CD4-positive, CD25-positive, alpha-beta regulatory T cell (primary cell): ENCODE data around the gene SEMA4D. TPM values are rescaled to one million over a fixed set of nuclear protein-coding genes. Genes with fewer than 3 reads are reported as not detected.
A peak's percentile ranks its signal among the peaks of the same experiment; 100 is the strongest.

Experiments
- ATAC-seq, 2 donors: fragments of 150-1000 bp; cut with Tn5 transposase; one replicate each; pipeline ENCODE4 v1.10.0; 2021; ENCODE audit warnings: low read depth in 2 of 2, moderate number of reproducible peaks in 2 of 2, moderate library complexity in 1 of 2
- DNase-seq, 3 donors: peaks; one replicate each; pipeline versions ENCODE4 v3.0.0 to v3.0.0-alpha.2; 2012 to 2022; ENCODE audit warnings: mixed read lengths in 1 of 3
- H3K27ac ChIP-seq: one replicate; pipeline ENCODE4 v1.7.0; 2013; ENCODE audit warnings: mild to moderate bottlenecking, low read length; ENCODE audit not compliant: insufficient read depth, poor library complexity, severe bottlenecking
- H3K27me3 ChIP-seq: one replicate; pipeline ENCODE4 v1.7.0; 2013; ENCODE audit warnings: low read length; ENCODE audit not compliant: control insufficient read depth, insufficient read depth
- H3K36me3 ChIP-seq: one replicate; pipeline ENCODE4 v1.7.0; 2013; ENCODE audit warnings: mild to moderate bottlenecking, low read length, moderate library complexity; ENCODE audit not compliant: control insufficient read depth, insufficient read depth
- H3K4me1 ChIP-seq: 2 replicates; pipeline ENCODE4 v1.7.0; 2013; ENCODE audit warnings: mild to moderate bottlenecking, low read length; ENCODE audit not compliant: insufficient read depth, control insufficient read depth, poor library complexity, severe bottlenecking
- H3K4me3 ChIP-seq: one replicate; pipeline ENCODE4 v1.7.0; 2013; ENCODE audit warnings: low read depth, mild to moderate bottlenecking, low read length, moderate library complexity
- H3K9me3 ChIP-seq, 2 experiments: 1 replicate in 1 of 2; 2 replicates in 1 of 2; pipeline ENCODE4 v1.7.0; 2013; ENCODE audit warnings: low read length in 2 of 2, mild to moderate bottlenecking in 1 of 2, moderate library complexity in 1 of 2; ENCODE audit not compliant: control insufficient read depth in 2 of 2
- H3K27ac Mint-ChIP-seq, 3 donors: one replicate each; pipeline ENCODE4 v1.8.0; 2020 to 2022; ENCODE audit warnings: mild to moderate bottlenecking in 3 of 3, mixed read lengths in 3 of 3, moderate library complexity in 2 of 3
- H3K27me3 Mint-ChIP-seq: one replicate; pipeline ENCODE4 v1.8.0; 2022; ENCODE audit warnings: mild to moderate bottlenecking, mixed read lengths
- H3K36me3 Mint-ChIP-seq: one replicate; pipeline ENCODE4 v1.8.0; 2020; ENCODE audit warnings: mixed read lengths
- H3K4me1 Mint-ChIP-seq, 4 donors: one replicate each; pipeline ENCODE4 v1.8.0; 2020 to 2022; ENCODE audit warnings: mixed read lengths in 4 of 4, mild to moderate bottlenecking in 1 of 4
- H3K4me3 Mint-ChIP-seq, 4 donors: one replicate each; pipeline ENCODE4 v1.8.0; 2020 to 2022; ENCODE audit warnings: mild to moderate bottlenecking in 4 of 4, mixed read lengths in 4 of 4, moderate library complexity in 3 of 4
- H3K9me3 Mint-ChIP-seq, 7 donors: one replicate each; pipeline ENCODE4 v1.8.0; 2020 to 2022; ENCODE audit warnings: mixed read lengths in 7 of 7, mild to moderate bottlenecking in 3 of 7, moderate library complexity in 2 of 7
- polyA plus RNA-seq, 4 donors: library from polyadenylated mRNA; unstranded; fragments of 300-500 nt; fragmentation: Illumina TruSeq; gene quantifications; one replicate each; pipeline ENCODE4 v1.2.3, GENCODE V29; 2021
- total RNA-seq: library from RNA; stranded (reverse); gene quantifications from one replicate; pipeline ENCODE4 v1.2.3, GENCODE V29; 2022

The SEMA4D gene
- total and polyA plus RNA-seq, 5 donors from 2014 or later, result 67.5 to 480 (median 90.5) TPM

GRCh38 chr9:89468281-89468960 is 29.5 kb downstream of the SEMA4D start:
- no peaks in the 10 kb centered on the region for H3K27me3 Mint-ChIP-seq
- no peaks in the 10 kb centered on the region for H3K27me3 ChIP-seq
- peaks cover 94% of the 10 kb centered on the region for H3K4me1 ChIP-seq
- H3K27ac ChIP-seq, result peak overlapping the region; percentile 87
- H3K36me3 Mint-ChIP-seq, result peaks cover 50% of the 10 kb centered on the region
- H3K9me3 ChIP-seq, result no peaks in the 10 kb centered on the region
- H3K27ac Mint-ChIP-seq, result peak overlapping the region; percentile 85 to 99 (median 96)
- peaks cover 11% of the 10 kb centered on the region for H3K36me3 ChIP-seq
- DNase-seq (no peak), ATAC-seq (no peak)
- H3K9me3 Mint-ChIP-seq, result peaks cover 0 to 1% (median 0%) of the 10 kb centered on the region in 7 donors
- peaks cover 53 to 99% (median 84%) of the 10 kb centered on the region in 4 donors for H3K4me1 Mint-ChIP-seq
- peak overlapping the region; percentile 79 for H3K4me3 ChIP-seq
- H3K4me3 Mint-ChIP-seq, result peak overlapping the region; percentile 83 to 93 (median 90)

GRCh38 chr9:89467278-89467625 is 30.7 kb downstream of the SEMA4D start:
- peaks cover 43% of the 10 kb centered on the region for H3K36me3 Mint-ChIP-seq
- Histone ChIP-seq H3K36me3 (peaks cover 7% of the 10 kb centered on the region), H3K4me1 (peaks cover 100% of the 10 kb centered on the region), H3K9me3 (no peaks in the 10 kb centered on the region), H3K4me3 (peak overlapping the region; percentile 46), H3K27ac (peak overlapping the region; percentile 87), H3K27me3 (no peaks in the 10 kb centered on the region)
- H3K27ac Mint-ChIP-seq, result peak overlapping the region; percentile 94 to 99 (median 96)
- peak in 1 of 3 donors; percentile 68 for DNase-seq
- ATAC-seq, result no peak
- peaks cover 0 to 1% (median 0%) of the 10 kb centered on the region in 7 donors for H3K9me3 Mint-ChIP-seq
- peaks cover 51 to 99% (median 85%) of the 10 kb centered on the region in 4 donors for H3K4me1 Mint-ChIP-seq
- peak overlapping the region; percentile 83 to 93 (median 85) for H3K4me3 Mint-ChIP-seq
- H3K27me3 Mint-ChIP-seq, result no peaks in the 10 kb centered on the region

- Mint-ChIP-seq H3K4me3 (peak overlapping the region; percentile 83 to 93 (median 85)), H3K36me3 (peaks cover 43% of the 10 kb centered on the region), H3K4me1 (peaks cover 51 to 99% (median 86%) of the 10 kb centered on the region in 4 donors), H3K27me3 (no peaks in the 10 kb centered on the region), H3K9me3 (peaks cover 0 to 1% (median 0%) of the 10 kb centered on the region in 7 donors), H3K27ac (peak overlapping the region; percentile 94 to 99 (median 96))
- no peak for ATAC-seq
- no peaks in the 10 kb centered on the region for H3K9me3 ChIP-seq
- peaks cover 7% of the 10 kb centered on the region for H3K36me3 ChIP-seq
- no peaks in the 10 kb centered on the region for H3K27me3 ChIP-seq
- peaks cover 100% of the 10 kb centered on the region for H3K4me1 ChIP-seq
- peak in 1 of 3 donors; percentile 39 for DNase-seq
- H3K4me3 ChIP-seq, result peak overlapping the region; percentile 46
- H3K27ac ChIP-seq, result peak overlapping the region; percentile 87
Measured at GRCh38 chr9:89466451-89467277, 31.2 kb downstream of the SEMA4D start.

GRCh38 chr9:89465726-89466308 is 32.1 kb downstream of the SEMA4D start:
- Mint-ChIP-seq H3K4me3 (peak overlapping the region; percentile 83 to 93 (median 90)), H3K4me1 (peaks cover 47 to 98% (median 87%) of the 10 kb centered on the region in 4 donors), H3K27ac (peak overlapping the region; percentile 94 to 99 (median 96)), H3K27me3 (no peaks in the 10 kb centered on the region), H3K36me3 (peaks cover 43% of the 10 kb centered on the region), H3K9me3 (peaks cover 0 to 1% (median 0%) of the 10 kb centered on the region in 7 donors)
- peaks cover 100% of the 10 kb centered on the region for H3K4me1 ChIP-seq
- no peak for ATAC-seq
- no peaks in the 10 kb centered on the region for H3K27me3 ChIP-seq
- H3K36me3 ChIP-seq, result peaks cover 7% of the 10 kb centered on the region
- no peak for DNase-seq
- peak overlapping the region; percentile 87 for H3K27ac ChIP-seq
- no peaks in the 10 kb centered on the region for H3K9me3 ChIP-seq
- H3K4me3 ChIP-seq, result peak overlapping the region; percentile 42

GRCh38 chr9:89465001-89465451 is 32.9 kb downstream of the SEMA4D start:
- no peak for DNase-seq
- H3K27ac Mint-ChIP-seq, result peak overlapping the region; percentile 94 to 99 (median 96)

GRCh38 chr9:89464300-89464901 is 33.5 kb downstream of the SEMA4D start:
- peak in 1 of 2 donors; percentile 1 for ATAC-seq
- Histone ChIP-seq H3K4me1 (peaks cover 100% of the 10 kb centered on the region), H3K27me3 (no peaks in the 10 kb centered on the region), H3K4me3 (peak overlapping the region; percentile 75), H3K27ac (peak overlapping the region; percentile 87), H3K36me3 (peaks cover 14% of the 10 kb centered on the region), H3K9me3 (no peaks in the 10 kb centered on the region)
- DNase-seq, result peak in 1 of 3 donors; percentile 60
- Mint-ChIP-seq H3K4me1 (peaks cover 42 to 98% (median 85%) of the 10 kb centered on the region in 4 donors), H3K27me3 (no peaks in the 10 kb centered on the region), H3K4me3 (peak overlapping the region; percentile 84 to 93 (median 90)), H3K27ac (peak overlapping the region; percentile 94 to 99 (median 96)), H3K9me3 (peaks cover 0 to 1% (median 0%) of the 10 kb centered on the region in 7 donors), H3K36me3 (peaks cover 38% of the 10 kb centered on the region)

More at GRCh38 chr9:89465001-89465451, 32.9 kb downstream of the SEMA4D start:
- Mint-ChIP-seq H3K9me3 (peaks cover 0 to 1% (median 0%) of the 10 kb centered on the region in 7 donors), H3K36me3 (peaks cover 40% of the 10 kb centered on the region), H3K4me1 (peaks cover 41 to 98% (median 86%) of the 10 kb centered on the region in 4 donors), H3K4me3 (peak overlapping the region; percentile 84 to 93 (median 90)), H3K27me3 (no peaks in the 10 kb centered on the region)
- peak overlapping the region; percentile 75 for H3K4me3 ChIP-seq
- peak overlapping the region; percentile 87 for H3K27ac ChIP-seq
- no peaks in the 10 kb centered on the region for H3K9me3 ChIP-seq
- peaks cover 100% of the 10 kb centered on the region for H3K4me1 ChIP-seq
- no peaks in the 10 kb centered on the region for H3K27me3 ChIP-seq
- no peak for ATAC-seq
- peaks cover 10% of the 10 kb centered on the region for H3K36me3 ChIP-seq
